HEK293 (cell line): ENCODE data around the gene WFDC1.

ENCODE experiments used
- SALL2 ChIP-seq: fragments of 450-650 bp; formaldehyde crosslinking; IDR thresholded peaks from 2 replicates; pipeline ENCODE4 v1.5.0; 2017; ENCODE audit warnings: missing biosample characterization, mild to moderate bottlenecking, missing genetic modification characterization, borderline replicate concordance
- YY1 ChIP-seq: fragments of 450-650 bp; formaldehyde crosslinking; IDR thresholded peaks from 2 replicates; pipeline ENCODE4 v1.5.1; 2018; ENCODE audit warnings: missing biosample characterization, missing genetic modification characterization
- ZBTB20 ChIP-seq: fragments of 450-650 bp; formaldehyde crosslinking; IDR thresholded peaks from 2 replicates; pipeline ENCODE4 v1.5.1; 2016; ENCODE audit warnings: missing biosample characterization, missing genetic modification characterization
- ZNF292 ChIP-seq: fragments of 450-650 bp; formaldehyde crosslinking; IDR thresholded peaks from 2 replicates; pipeline ENCODE4 v1.5.1; 2016; ENCODE audit warnings: low read depth, missing biosample characterization, missing genetic modification characterization, borderline replicate concordance
- ZNF639 ChIP-seq: fragments of 450-650 bp; formaldehyde crosslinking; IDR thresholded peaks from 2 replicates; pipeline ENCODE4 v1.5.1; 2016; ENCODE audit warnings: missing biosample characterization, missing genetic modification characterization
- ZSCAN5A ChIP-seq: fragments of 450-650 bp; formaldehyde crosslinking; IDR thresholded peaks from 2 replicates; pipeline ENCODE4 v1.5.1; 2016; ENCODE audit warnings: missing biosample characterization, missing genetic modification characterization

GRCh38 chr16:84334058-84334457, 39.4 kb downstream of the WFDC1 start:
- TF ChIP-seq ZBTB20 (no peak), YY1 (no peak), SALL2 (no peak), ZNF292 (tag by site-specific recombination) (no peak), ZSCAN5A (no peak), ZNF639 (tag by site-specific recombination) (no peak)
